ENCODE data around the gene LORICRIN. TPM values are rescaled to one million over a fixed set of nuclear protein-coding genes. Genes with fewer than 3 reads are reported as not detected.
"Not testable (repeated sequence)": the region's sequence is repeated elsewhere in the genome, so short reads cannot be mapped to it uniquely, and the experiment has no call there.

LORICRIN gene
- not detected for polyA plus RNA-seq
- long read RNA-seq, donor 1 = 0 reads
- long read RNA-seq, donor 2 = 0 reads
- long read RNA-seq, donor 3 = 0 reads
- long read RNA-seq, donor 4 = 0 reads
- long read RNA-seq, donor 5 = 0 reads
- long read RNA-seq, donor 6 = 0 reads
- long read RNA-seq, donor 7 = 0 reads
- long read RNA-seq, donor 8 = 0 reads
- long read RNA-seq, donor 9 = 0 reads
- long read RNA-seq, donor 10 = 0 reads

- DNase-seq = no peak
- no peak within 1 kb of the TSS for H3K27ac ChIP-seq (ENCODE audit: low read depth in 1 of 3, low read length in 2 of 3)
- peaks cover 0 to 47% (median 15%) of the 10 kb centered on the region in 3 donors for H3K27me3 ChIP-seq (ENCODE audit: control insufficient read depth in 3 of 3, insufficient read depth in 3 of 3, low read length in 3 of 3)
Observed at GRCh38 chr1:153259387-153259786, at the start of gene LORICRIN. Gene LORICRIN (plus strand): TSS chr1:153259687. CDS start chr1:153260950, 1,263 bp downstream.

GRCh38 chr1:153210206-153210605 lies 49.3 kb upstream of the LORICRIN start:
- H3K36me3 ChIP-seq (ENCODE audit: control insufficient read depth in 3 of 3, insufficient read depth in 2 of 3, low read depth in 1 of 3, low read length in 3 of 3) = no peaks in the 10 kb centered on the region
- FAIRE-seq (no peak), DNase-seq (no peak)
- H3K27ac ChIP-seq (ENCODE audit: low read depth in 1 of 3, low read length in 2 of 3) = no peak overlapping the region
- no peaks in the 10 kb centered on the region for H3K9me3 ChIP-seq (ENCODE audit: control insufficient read depth in 2 of 2, insufficient read depth in 1 of 2, low read depth in 1 of 2, low read length in 1 of 2)
- no peaks in the 10 kb centered on the region for H3K4me1 ChIP-seq (ENCODE audit: control insufficient read depth in 3 of 3, insufficient read depth in 2 of 3, low read depth in 1 of 3, low read length in 2 of 3)
- no peak overlapping the region for H3K4me3 ChIP-seq (ENCODE audit: low read depth in 1 of 3, low read length in 3 of 3)
- H3K27me3 ChIP-seq (ENCODE audit: control insufficient read depth in 3 of 3, insufficient read depth in 3 of 3, low read length in 3 of 3) = peaks cover 0 to 3% (median 0%) of the 10 kb centered on the region in 3 donors
- 46 to 55% (median 54%) methylated on average over 7 of the region's 7 CpGs for WGBS, 3 donors

More at GRCh38 chr1:153259387-153259786, at the start of gene LORICRIN:
- no peak within 1 kb of the TSS for H3K4me3 ChIP-seq (ENCODE audit: low read depth in 1 of 3, low read length in 3 of 3)
- H3K4me1 ChIP-seq (ENCODE audit: control insufficient read depth in 3 of 3, insufficient read depth in 2 of 3, low read depth in 1 of 3, low read length in 2 of 3) = peaks cover 0 to 5% (median 0%) of the 10 kb centered on the region in 3 donors
- 71 to 85% (median 75%) methylated on average over 3 of the region's 3 CpGs for WGBS, 3 donors
- no peaks in the 10 kb centered on the region for H3K9me3 ChIP-seq (ENCODE audit: control insufficient read depth in 2 of 2, insufficient read depth in 1 of 2, low read depth in 1 of 2, low read length in 1 of 2)
- FAIRE-seq = no peak
- no peaks in the 10 kb centered on the region for H3K36me3 ChIP-seq (ENCODE audit: control insufficient read depth in 3 of 3, insufficient read depth in 2 of 3, low read depth in 1 of 3, low read length in 3 of 3)

GRCh38 chr1:153212201-153212600 lies 47.3 kb upstream of the LORICRIN start:
- no peak overlapping the region for H3K27ac ChIP-seq (ENCODE audit: low read depth in 1 of 3, low read length in 2 of 3)
- no peaks in the 10 kb centered on the region for H3K4me1 ChIP-seq (ENCODE audit: control insufficient read depth in 3 of 3, insufficient read depth in 2 of 3, low read depth in 1 of 3, low read length in 2 of 3)
- 43 to 66% (median 61%) methylated on average over 5 of the region's 5 CpGs for WGBS, 3 donors
- no peak overlapping the region for H3K4me3 ChIP-seq (ENCODE audit: low read depth in 1 of 3, low read length in 3 of 3)
- H3K9me3 ChIP-seq (ENCODE audit: control insufficient read depth in 2 of 2, insufficient read depth in 1 of 2, low read depth in 1 of 2, low read length in 1 of 2) = no peaks in the 10 kb centered on the region
- DNase-seq (no peak), FAIRE-seq (no peak)
- H3K27me3 ChIP-seq (ENCODE audit: control insufficient read depth in 3 of 3, insufficient read depth in 3 of 3, low read length in 3 of 3) = peaks cover 0 to 3% (median 0%) of the 10 kb centered on the region in 3 donors
- no peaks in the 10 kb centered on the region for H3K36me3 ChIP-seq (ENCODE audit: control insufficient read depth in 3 of 3, insufficient read depth in 2 of 3, low read depth in 1 of 3, low read length in 3 of 3)

- Histone ChIP-seq H3K4me3 (ENCODE audit: low read depth in 1 of 3, low read length in 3 of 3) (no peak overlapping the region), H3K36me3 (ENCODE audit: control insufficient read depth in 3 of 3, insufficient read depth in 2 of 3, low read depth in 1 of 3, low read length in 3 of 3) (no peaks in the 10 kb centered on the region), H3K4me1 (ENCODE audit: control insufficient read depth in 3 of 3, insufficient read depth in 2 of 3, low read depth in 1 of 3, low read length in 2 of 3) (no peaks in the 10 kb centered on the region), H3K9me3 (ENCODE audit: control insufficient read depth in 2 of 2, insufficient read depth in 1 of 2, low read depth in 1 of 2, low read length in 1 of 2) (no peaks in the 10 kb centered on the region), H3K27ac (ENCODE audit: low read depth in 1 of 3, low read length in 2 of 3) (no peak overlapping the region), H3K27me3 (ENCODE audit: control insufficient read depth in 3 of 3, insufficient read depth in 3 of 3, low read length in 3 of 3) (peaks cover 0 to 3% (median 0%) of the 10 kb centered on the region in 3 donors)
- DNase-seq = no peak
- WGBS, 3 donors = 95 to 98% (median 98%) methylated on average over 4 of the region's 4 CpGs
- FAIRE-seq = no peak
Observed at GRCh38 chr1:153213519-153213918, 46.0 kb upstream of the LORICRIN start.

- no peaks in the 10 kb centered on the region for H3K36me3 ChIP-seq (ENCODE audit: control insufficient read depth in 3 of 3, insufficient read depth in 2 of 3, low read depth in 1 of 3, low read length in 3 of 3)
- H3K27me3 ChIP-seq (ENCODE audit: control insufficient read depth in 3 of 3, insufficient read depth in 3 of 3, low read length in 3 of 3) = peaks cover 0 to 3% (median 0%) of the 10 kb centered on the region in 3 donors
- H3K4me1 ChIP-seq (ENCODE audit: control insufficient read depth in 3 of 3, insufficient read depth in 2 of 3, low read depth in 1 of 3, low read length in 2 of 3) = peaks cover 0 to 2% (median 0%) of the 10 kb centered on the region in 3 donors
- FAIRE-seq (no peak), DNase-seq (no peak)
- H3K4me3 ChIP-seq (ENCODE audit: low read depth in 1 of 3, low read length in 3 of 3) = no peak within 1 kb of the TSS
- no peaks in the 10 kb centered on the region for H3K9me3 ChIP-seq (ENCODE audit: control insufficient read depth in 2 of 2, insufficient read depth in 1 of 2, low read depth in 1 of 2, low read length in 1 of 2)
- WGBS, 3 donors = 81 to 82% (median 82%) methylated on average over 3 of the region's 3 CpGs
- no peak within 1 kb of the TSS for H3K27ac ChIP-seq (ENCODE audit: low read depth in 1 of 3, low read length in 2 of 3)
Observed at GRCh38 chr1:153217212-153217611, 42.3 kb upstream of the LORICRIN start, which contains the start of gene PRR9. Gene PRR9 (plus strand): TSS chr1:153217584. CDS start chr1:153218145, 561 bp downstream.

DNA sequence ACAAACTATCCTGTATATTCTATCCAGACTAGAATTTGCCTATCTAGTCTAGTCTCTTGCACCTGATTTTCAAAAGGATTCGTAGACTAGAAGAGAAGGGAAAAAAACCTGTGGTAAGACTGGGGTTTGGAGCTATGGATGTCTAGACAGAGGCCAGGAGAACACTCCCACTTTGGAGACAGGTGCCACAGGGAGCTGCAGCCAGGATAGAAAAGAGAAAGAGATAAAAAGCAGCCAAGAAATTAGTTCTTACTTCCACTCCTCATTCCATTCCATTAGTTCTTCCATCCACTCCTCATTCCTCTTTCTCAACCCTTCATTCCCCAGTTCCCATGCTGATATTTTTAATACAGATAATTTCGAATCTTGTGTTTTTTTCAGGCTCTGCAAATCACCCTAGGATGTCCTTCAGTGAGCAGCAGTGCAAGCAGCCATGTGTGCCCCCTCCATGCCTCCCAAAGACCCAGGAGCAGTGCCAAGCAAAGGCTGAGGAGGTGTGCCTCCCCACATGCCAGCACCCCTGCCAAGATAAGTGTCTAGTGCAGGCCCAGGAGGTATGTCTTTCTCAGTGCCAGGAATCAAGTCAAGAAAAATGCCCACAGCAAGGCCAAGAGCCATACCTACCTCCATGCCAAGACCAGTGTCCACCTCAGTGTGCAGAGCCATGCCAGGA lies 41.6 kb upstream of the LORICRIN start:
- WGBS, 3 donors = 43 to 63% (median 61%) methylated on average over 2 of the region's 2 CpGs
- FAIRE-seq = no peak
- Histone ChIP-seq H3K27ac (ENCODE audit: low read depth in 1 of 3, low read length in 2 of 3) (no peak overlapping the region), H3K36me3 (ENCODE audit: control insufficient read depth in 3 of 3, insufficient read depth in 2 of 3, low read depth in 1 of 3, low read length in 3 of 3) (no peaks in the 10 kb centered on the region), H3K4me3 (ENCODE audit: low read depth in 1 of 3, low read length in 3 of 3) (no peak overlapping the region), H3K4me1 (ENCODE audit: control insufficient read depth in 3 of 3, insufficient read depth in 2 of 3, low read depth in 1 of 3, low read length in 2 of 3) (peaks cover 0 to 2% (median 0%) of the 10 kb centered on the region in 3 donors), H3K27me3 (ENCODE audit: control insufficient read depth in 3 of 3, insufficient read depth in 3 of 3, low read length in 3 of 3) (peaks cover 0 to 3% (median 1%) of the 10 kb centered on the region in 3 donors), H3K9me3 (ENCODE audit: control insufficient read depth in 2 of 2, insufficient read depth in 1 of 2, low read depth in 1 of 2, low read length in 1 of 2) (no peaks in the 10 kb centered on the region)
- DNase-seq = no peak

GRCh38 chr1:153220606-153221303 lies 38.7 kb upstream of the LORICRIN start:
- peaks cover 0 to 2% (median 0%) of the 10 kb centered on the region in 3 donors for H3K4me1 ChIP-seq (ENCODE audit: control insufficient read depth in 3 of 3, insufficient read depth in 2 of 3, low read depth in 1 of 3, low read length in 2 of 3)
- H3K36me3 ChIP-seq (ENCODE audit: control insufficient read depth in 3 of 3, insufficient read depth in 2 of 3, low read depth in 1 of 3, low read length in 3 of 3) = no peaks in the 10 kb centered on the region
- no peak for FAIRE-seq
- DNase-seq = peak in 1 of 2 donors; percentile 51
- no peaks in the 10 kb centered on the region for H3K9me3 ChIP-seq (ENCODE audit: control insufficient read depth in 2 of 2, insufficient read depth in 1 of 2, low read depth in 1 of 2, low read length in 1 of 2)
- H3K27me3 ChIP-seq (ENCODE audit: control insufficient read depth in 3 of 3, insufficient read depth in 3 of 3, low read length in 3 of 3) = peaks cover 0 to 3% (median 1%) of the 10 kb centered on the region in 3 donors
- H3K4me3 ChIP-seq (ENCODE audit: low read depth in 1 of 3, low read length in 3 of 3) = no peak overlapping the region
- WGBS, 3 donors = 23 to 40% (median 29%) methylated on average over 6 of the region's 6 CpGs
- no peak overlapping the region for H3K27ac ChIP-seq (ENCODE audit: low read depth in 1 of 3, low read length in 2 of 3)

DNA sequence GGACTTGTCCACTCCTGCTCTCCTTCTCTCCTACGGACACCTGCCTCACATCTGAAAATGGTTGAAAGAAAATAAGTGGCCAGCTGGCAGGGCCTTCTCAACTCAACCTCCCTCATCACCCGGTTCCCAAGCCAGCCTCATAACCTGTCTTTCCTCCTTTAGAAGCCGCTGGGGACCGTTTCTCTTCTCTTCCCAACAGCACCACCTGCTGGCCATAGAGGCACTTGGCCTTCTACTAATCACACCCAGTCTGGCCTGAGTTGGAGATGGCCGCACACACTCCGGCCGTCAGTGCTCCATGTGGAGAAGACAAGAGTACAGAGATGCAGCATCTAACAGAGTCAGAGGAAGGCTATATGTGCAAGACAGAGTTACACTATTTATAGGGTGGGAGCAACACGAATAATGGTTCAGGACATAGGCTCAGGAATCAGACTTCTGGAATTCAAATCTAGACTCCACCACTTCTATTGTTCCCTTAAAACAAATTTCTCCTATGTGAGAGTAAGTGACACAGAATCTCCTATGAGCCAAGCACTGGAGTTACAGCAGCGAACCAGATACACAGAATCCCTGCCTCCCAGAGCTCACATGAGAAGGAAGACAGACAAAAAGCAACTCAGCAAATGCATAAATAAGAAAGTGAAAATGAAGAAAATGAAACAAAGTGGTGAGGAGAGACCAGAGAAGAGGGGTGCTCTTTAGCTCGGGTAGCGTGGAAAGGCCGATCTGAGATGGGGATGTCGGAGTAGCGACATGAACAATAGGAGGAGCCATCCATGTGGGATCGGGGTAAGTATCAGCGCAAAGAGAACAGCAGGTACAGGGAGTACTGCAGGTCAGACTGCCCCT lies 36.2 kb upstream of the LORICRIN start:
- not testable (repeated sequence) for H3K27me3 ChIP-seq (ENCODE audit: control insufficient read depth in 3 of 3, insufficient read depth in 3 of 3, low read length in 3 of 3); H3K4me3 ChIP-seq (ENCODE audit: low read depth in 1 of 3, low read length in 3 of 3); H3K9me3 ChIP-seq (ENCODE audit: control insufficient read depth in 2 of 2, insufficient read depth in 1 of 2, low read depth in 1 of 2, low read length in 1 of 2); H3K36me3 ChIP-seq (ENCODE audit: control insufficient read depth in 3 of 3, insufficient read depth in 2 of 3, low read depth in 1 of 3, low read length in 3 of 3); FAIRE-seq; H3K4me1 ChIP-seq (ENCODE audit: control insufficient read depth in 3 of 3, insufficient read depth in 2 of 3, low read depth in 1 of 3, low read length in 2 of 3); H3K27ac ChIP-seq (ENCODE audit: low read depth in 1 of 3, low read length in 2 of 3)
- DNase-seq = peak; percentile 64 to 67
- WGBS, 3 donors = 39 to 44% (median 43%) methylated on average over 16 of the region's 16 CpGs

Measured in small intestine (tissue), 16 donors.